ENCODE measurements around the gene CIB1. TPM values are rescaled to one million over a fixed set of nuclear protein-coding genes. Genes with fewer than 3 reads are reported as not detected.

The CIB1 gene
- total RNA-seq, 1 donor from 2014 or later, result 19.8 TPM

DNA sequence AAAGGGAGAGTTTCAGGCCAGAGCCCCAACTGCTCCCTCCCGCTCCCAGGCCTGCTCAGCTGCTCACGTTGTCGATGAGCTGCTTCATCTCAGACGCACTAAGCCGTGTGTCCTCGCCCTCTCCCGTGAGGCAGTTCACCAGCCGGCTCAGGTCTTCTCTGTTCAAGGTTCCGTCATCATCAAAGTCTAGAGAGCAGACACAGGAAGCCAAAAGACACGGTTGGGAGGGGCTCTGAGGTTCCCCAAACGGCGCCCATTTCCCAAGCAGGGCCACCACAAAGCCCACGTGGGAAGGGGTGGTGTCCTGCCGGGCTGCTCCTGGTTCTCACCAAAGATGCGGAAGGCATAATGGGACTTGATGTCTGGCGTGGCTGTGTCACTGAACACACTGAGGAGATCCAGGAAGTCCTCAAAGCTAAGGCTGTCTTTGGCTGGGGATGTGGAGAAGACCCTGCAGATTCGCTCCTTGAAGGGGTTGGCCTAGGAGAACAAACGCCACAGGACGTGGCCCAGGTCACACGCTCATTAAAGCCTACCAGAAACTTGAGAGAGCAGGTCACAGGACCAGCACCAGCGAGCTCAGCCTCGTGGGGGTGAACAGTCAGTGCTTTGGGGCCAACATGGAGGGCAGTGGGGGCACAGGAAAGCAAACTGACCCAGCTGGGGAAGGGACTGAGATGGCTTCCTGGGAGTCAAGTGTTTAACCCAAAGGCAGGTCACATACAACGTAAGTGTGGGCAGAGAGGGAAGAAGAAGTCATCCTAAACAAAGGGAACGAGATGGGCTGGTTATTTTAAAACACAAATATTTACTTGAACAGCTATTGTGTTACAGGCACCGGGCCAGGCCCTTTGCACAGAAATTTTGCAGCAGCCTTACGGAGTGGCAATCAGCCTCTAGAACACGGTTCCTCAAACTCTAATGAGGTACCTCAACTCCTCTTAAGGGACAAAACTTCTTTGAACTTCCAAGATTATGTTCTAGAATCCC is 2.4 kb downstream of the CIB1 start:
- H3K36me3 Mint-ChIP-seq (ENCODE audit: low read depth, unreplicated experiment), result peaks cover 15% of the 10 kb centered on the region
- H3K27me3 Mint-ChIP-seq (ENCODE audit: unreplicated experiment), result peaks cover 1% of the 10 kb centered on the region
- no peak for DNase-seq (ENCODE audit: low spot score)
- peaks cover 14% of the 10 kb centered on the region for H3K4me1 Mint-ChIP-seq (ENCODE audit: unreplicated experiment)
- no peak overlapping the region for H3K27ac Mint-ChIP-seq (ENCODE audit: unreplicated experiment)
- no peaks in the 10 kb centered on the region for H3K9me3 Mint-ChIP-seq (ENCODE audit: unreplicated experiment)
- TF ChIP-seq CTCF (IDR thresholded peaks at IDR 0.05; ENCODE audit: unreplicated experiment), result no peak
- no peak overlapping the region for H3K4me3 Mint-ChIP-seq (ENCODE audit: unreplicated experiment)

GRCh38 chr15:90230610-90231009 is 3.1 kb downstream of the CIB1 start:
- TF ChIP-seq CTCF (IDR thresholded peaks at IDR 0.05; ENCODE audit: unreplicated experiment), result no peak
- Mint-ChIP-seq H3K9me3 (ENCODE audit: unreplicated experiment) (no peaks in the 10 kb centered on the region), H3K27ac (ENCODE audit: unreplicated experiment) (no peak overlapping the region), H3K27me3 (ENCODE audit: unreplicated experiment) (peaks cover 1% of the 10 kb centered on the region), H3K36me3 (ENCODE audit: low read depth, unreplicated experiment) (peaks cover 20% of the 10 kb centered on the region), H3K4me3 (ENCODE audit: unreplicated experiment) (no peak overlapping the region), H3K4me1 (ENCODE audit: unreplicated experiment) (peaks cover 14% of the 10 kb centered on the region)
- no peak for DNase-seq (ENCODE audit: low spot score)

GRCh38 chr15:90230071-90230494 is 3.7 kb downstream of the CIB1 start:
- TF ChIP-seq CTCF (IDR thresholded peaks at IDR 0.05; ENCODE audit: unreplicated experiment), result no peak
- no peak overlapping the region for H3K4me3 Mint-ChIP-seq (ENCODE audit: unreplicated experiment)
- H3K9me3 Mint-ChIP-seq (ENCODE audit: unreplicated experiment), result no peaks in the 10 kb centered on the region
- H3K27me3 Mint-ChIP-seq (ENCODE audit: unreplicated experiment), result peaks cover 1% of the 10 kb centered on the region
- peaks cover 20% of the 10 kb centered on the region for H3K36me3 Mint-ChIP-seq (ENCODE audit: low read depth, unreplicated experiment)
- H3K27ac Mint-ChIP-seq (ENCODE audit: unreplicated experiment), result no peak overlapping the region
- no peak for DNase-seq (ENCODE audit: low spot score)
- H3K4me1 Mint-ChIP-seq (ENCODE audit: unreplicated experiment), result peaks cover 14% of the 10 kb centered on the region

GRCh38 chr15:90228960-90229359 is 4.8 kb downstream of the CIB1 start:
- Mint-ChIP-seq H3K27ac (ENCODE audit: unreplicated experiment) (no peak overlapping the region), H3K9me3 (ENCODE audit: unreplicated experiment) (no peaks in the 10 kb centered on the region), H3K4me3 (ENCODE audit: unreplicated experiment) (no peak overlapping the region), H3K36me3 (ENCODE audit: low read depth, unreplicated experiment) (peaks cover 20% of the 10 kb centered on the region), H3K4me1 (ENCODE audit: unreplicated experiment) (peaks cover 7% of the 10 kb centered on the region), H3K27me3 (ENCODE audit: unreplicated experiment) (peaks cover 1% of the 10 kb centered on the region)
- no peak for DNase-seq (ENCODE audit: low spot score)
- no peak for TF ChIP-seq CTCF (IDR thresholded peaks at IDR 0.05; ENCODE audit: unreplicated experiment)

Data from endothelial cell (in vitro differentiated cells).